GM21529 (cell line): Measurements from ENCODE around the gene DLEC1.
"Not testable (repeated sequence)": the region's sequence is repeated elsewhere in the genome, so short reads cannot be mapped to it uniquely, and the experiment has no call there.

Source experiments
- ATAC-seq: cut with Tn5 transposase; IDR thresholded peaks from one replicate; pipeline ENCODE4 v1.9.1; 2021; ENCODE audit not compliant: unreplicated experiment

Gene DLEC1

GRCh38 chr3:38135621-38136277, 96.7 kb downstream of the DLEC1 start:
- ATAC-seq: not testable (repeated sequence)

DNA sequence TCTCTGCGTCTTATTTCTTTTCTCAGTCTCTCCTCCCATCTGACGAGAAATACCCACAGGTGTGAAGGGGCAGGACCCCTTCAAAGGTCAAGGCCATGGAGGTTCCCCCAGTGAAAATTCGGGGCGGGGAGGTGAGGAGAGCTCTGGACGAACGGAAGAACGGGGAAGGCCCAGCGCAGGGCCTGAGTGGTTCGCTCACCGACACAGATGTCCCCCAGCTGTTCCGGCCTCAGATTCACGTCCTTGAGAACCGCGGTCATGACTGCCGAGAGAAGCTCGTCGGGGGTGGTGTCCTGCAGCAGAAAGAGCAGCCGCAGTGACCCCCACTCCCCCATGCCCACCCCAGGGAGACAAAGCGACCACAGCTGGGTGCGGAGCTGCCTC, 97.4 kb downstream of the DLEC1 start:
- peak; percentile 12 for ATAC-seq

DNA sequence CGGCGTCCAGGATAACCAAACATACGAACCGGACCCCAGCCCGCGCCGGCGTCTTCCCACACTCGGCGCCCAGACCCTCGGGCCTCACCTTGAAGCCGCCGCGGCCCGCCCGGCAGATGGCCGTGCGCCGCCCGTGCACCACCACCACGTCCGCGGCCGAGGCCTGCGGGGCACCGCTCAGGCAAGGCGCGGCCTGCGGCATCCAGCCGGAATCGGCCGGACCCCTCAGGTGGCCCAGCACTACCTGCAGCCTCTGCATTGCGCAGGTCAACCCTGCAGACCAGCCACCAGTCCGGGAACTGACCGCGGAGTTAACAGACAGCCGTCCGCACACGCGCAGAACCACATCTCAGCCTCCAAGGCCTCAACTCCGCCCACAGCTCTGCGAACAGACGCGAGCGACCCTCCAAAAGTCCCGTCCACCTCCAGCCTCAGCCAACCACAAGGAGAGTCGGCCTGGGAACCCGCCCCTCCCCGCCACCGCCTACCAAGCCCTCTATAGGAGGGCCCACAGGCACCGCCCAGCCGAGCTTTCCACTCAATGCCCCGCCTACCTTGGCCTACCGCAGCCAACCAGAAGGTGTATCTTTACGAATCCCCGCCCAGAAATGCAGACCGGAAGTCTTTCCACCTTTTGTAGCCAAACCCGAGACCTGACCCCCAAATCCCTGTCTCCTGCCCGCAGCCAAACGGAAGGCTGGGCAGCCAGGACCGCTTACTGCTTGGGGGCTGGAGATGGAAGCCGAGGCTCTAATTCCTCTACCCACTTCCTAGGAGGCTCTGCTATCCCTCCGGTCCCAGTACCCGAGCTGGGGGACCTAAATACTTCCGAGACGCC, 98.0 kb downstream of the DLEC1 start, which contains the start of gene ACAA1:
Gene ACAA1 (minus strand): TSS at position 351 of the 838 bp plus-strand sequence. CDS start 92 bp downstream, at position 259.
- ATAC-seq: peak; percentile 87

- no peak for ATAC-seq
Observed at GRCh38 chr3:38137615-38138348, 98.8 kb downstream of the DLEC1 start.

GRCh38 chr3:38138349-38139190, 99.6 kb downstream of the DLEC1 start, which contains the start of gene MYD88:
Gene MYD88 (plus strand): TSS chr3:38138661. CDS start chr3:38138701, 40 bp downstream.
- peak; percentile 43 for ATAC-seq

DNA sequence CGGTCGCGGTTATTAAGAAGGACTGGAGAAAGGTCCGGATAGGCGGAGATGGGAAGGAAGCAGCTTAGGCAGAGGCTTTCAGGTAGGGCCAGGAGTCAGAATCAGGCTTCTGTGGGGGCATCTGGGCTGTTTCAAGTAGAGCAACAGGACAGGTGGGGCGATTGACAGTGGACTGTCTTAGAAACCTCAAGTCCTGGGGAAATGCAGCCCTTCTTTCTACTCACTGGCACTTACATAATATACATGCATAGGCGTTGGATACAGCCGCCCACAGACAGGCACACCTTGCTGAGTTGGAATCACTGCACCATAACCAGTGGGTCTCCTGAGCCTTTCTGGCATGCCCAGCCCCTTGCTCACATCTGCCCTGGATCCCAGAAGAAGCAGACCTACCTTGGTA, 100.2 kb downstream of the DLEC1 start:
- ATAC-seq: no peak

GRCh38 chr3:38139652-38140051, 100.6 kb downstream of the DLEC1 start:
- no peak for ATAC-seq

- no peak for ATAC-seq
Observed at GRCh38 chr3:38140326-38141172, 101.5 kb downstream of the DLEC1 start.

DNA sequence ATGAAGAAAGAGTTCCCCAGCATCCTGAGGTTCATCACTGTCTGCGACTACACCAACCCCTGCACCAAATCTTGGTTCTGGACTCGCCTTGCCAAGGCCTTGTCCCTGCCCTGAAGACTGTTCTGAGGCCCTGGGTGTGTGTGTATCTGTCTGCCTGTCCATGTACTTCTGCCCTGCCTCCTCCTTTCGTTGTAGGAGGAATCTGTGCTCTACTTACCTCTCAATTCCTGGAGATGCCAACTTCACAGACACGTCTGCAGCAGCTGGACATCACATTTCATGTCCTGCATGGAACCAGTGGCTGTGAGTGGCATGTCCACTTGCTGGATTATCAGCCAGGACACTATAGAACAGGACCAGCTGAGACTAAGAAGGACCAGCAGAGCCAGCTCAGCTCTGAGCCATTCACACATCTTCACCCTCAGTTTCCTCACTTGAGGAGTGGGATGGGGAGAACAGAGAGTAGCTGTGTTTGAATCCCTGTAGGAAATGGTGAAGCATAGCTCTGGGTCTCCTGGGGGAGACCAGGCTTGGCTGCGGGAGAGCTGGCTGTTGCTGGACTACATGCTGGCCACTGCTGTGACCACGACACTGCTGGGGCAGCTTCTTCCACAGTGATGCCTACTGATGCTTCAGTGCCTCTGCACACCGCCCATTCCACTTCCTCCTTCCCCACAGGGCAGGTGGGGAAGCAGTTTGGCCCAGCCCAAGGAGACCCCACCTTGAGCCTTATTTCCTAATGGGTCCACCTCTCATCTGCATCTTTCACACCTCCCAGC, 102.4 kb downstream of the DLEC1 start:
- no peak for ATAC-seq

GRCh38 chr3:38141952-38142273, 102.9 kb downstream of the DLEC1 start:
- ATAC-seq: no peak

DNA sequence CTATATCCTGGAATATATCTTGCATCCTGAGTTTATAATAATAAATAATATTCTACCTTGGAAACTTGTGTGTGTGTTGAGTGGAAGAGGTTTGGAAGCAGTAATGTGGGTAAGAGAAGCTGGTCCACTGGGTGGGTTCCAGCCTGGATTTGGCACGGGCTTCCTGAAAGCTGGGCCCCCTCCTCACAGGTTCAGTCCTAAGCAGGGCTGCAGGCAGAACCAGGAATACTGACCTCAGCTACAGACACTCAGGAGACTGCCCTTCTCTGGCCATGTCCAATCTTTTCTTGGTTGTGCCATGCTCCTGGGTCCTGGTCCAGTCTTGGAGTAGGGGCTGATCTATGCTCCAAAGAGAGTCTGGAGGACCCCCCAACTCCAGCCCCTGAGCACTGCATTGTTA, 104.0 kb downstream of the DLEC1 start:
- no peak for ATAC-seq

GRCh38 chr3:38143511-38143910, 104.5 kb downstream of the DLEC1 start:
- no peak for ATAC-seq

- ATAC-seq: no peak
Observed at GRCh38 chr3:38146504-38146903, 107.5 kb downstream of the DLEC1 start.

GRCh38 chr3:38147421-38147820, 108.4 kb downstream of the DLEC1 start:
- ATAC-seq: no peak

- ATAC-seq: no peak
Observed at GRCh38 chr3:38148311-38148882, 109.4 kb downstream of the DLEC1 start.

DNA sequence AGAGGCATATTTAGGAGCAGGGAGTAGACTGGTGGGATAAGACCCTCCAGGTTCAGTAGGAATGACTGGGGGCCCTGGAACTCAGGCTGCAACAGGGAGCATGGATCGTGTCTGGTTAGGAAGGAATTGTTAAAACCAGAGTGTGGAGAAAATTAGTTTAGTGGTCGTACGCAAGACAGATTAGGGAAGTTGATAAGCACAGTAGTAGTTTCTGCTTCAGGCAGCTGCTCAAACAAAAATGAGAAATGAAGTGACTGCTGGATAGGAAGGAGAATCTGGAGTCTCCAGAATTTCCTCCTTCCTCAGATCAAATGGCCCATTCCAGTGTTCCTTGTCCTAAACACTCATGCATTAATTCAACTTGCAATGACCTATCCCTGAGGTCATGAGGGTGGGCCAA, 110.7 kb downstream of the DLEC1 start:
- no peak for ATAC-seq

GRCh38 chr3:38150780-38151528, 111.9 kb downstream of the DLEC1 start:
- ATAC-seq: no peak

DNA sequence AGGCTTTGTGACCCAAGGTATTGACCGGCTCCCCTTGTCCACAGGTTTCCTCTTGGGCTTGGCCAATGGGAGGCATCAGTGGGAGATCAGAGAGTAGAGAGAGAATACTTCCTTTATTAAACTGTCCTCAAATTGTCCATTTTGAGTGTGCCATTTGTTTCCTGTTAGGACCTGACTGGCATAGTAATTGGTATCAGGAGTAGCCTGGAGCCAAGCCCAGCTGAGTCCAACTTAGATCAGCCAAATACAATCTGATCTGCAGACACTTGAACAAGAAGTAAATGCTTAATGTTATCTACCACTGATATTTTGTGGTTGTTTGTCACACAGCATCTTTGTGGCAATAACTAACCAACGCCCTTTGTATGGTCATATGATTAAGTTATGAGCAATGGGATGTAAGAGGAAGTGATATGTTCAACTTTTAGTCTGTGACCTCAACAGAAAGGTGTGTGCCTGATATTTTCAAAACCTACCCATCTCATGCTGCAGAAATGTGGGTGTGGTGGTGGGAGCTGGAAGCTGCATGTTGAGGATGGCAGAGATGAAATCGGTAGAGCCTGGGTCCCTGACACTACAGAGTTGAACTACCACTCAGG, 112.8 kb downstream of the DLEC1 start:
- no peak for ATAC-seq
